ENCODE measurements around the gene TRIM24. TPM values are rescaled to one million over a fixed set of nuclear protein-coding genes. Genes with fewer than 3 reads are reported as not detected.
A peak's percentile ranks its signal among the peaks of the same experiment; 100 is the strongest.
"Not testable (repeated sequence)": the region's sequence is repeated elsewhere in the genome, so short reads cannot be mapped to it uniquely, and the experiment has no call there.

The TRIM24 gene
- total RNA-seq (2014; rRNA removed; shearing (Covaris generic)), result 19.6 and 21.0 TPM in 2 replicates

DNA sequence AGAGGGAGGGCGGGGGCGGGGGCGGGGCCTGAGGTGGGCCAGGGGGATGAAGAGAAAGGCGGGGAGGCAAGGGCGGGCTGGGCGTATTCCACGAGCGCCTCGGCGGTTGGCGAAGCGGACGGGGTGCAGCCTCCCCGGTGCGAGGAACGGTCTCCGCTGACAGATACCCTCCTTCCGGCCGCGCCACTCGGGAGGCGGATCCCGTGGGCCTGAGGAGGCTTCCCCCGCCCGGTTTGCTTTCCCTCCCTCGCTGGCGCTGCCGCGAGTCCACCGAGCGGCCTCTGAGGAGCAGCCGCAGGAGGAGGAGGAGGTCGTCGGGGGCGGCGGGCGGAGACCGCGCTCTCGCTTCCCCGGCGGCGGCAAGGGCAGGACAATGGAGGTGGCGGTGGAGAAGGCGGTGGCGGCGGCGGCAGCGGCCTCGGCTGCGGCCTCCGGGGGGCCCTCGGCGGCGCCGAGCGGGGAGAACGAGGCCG, at the start of gene TRIM24:
Gene TRIM24 (plus strand): TSS at position 84 of the 473 bp plus-strand sequence. CDS start 290 bp downstream, at position 374.
- DNase-seq (ENCODE audit: low spot score), result no peak

- not testable (repeated sequence) for DNase-seq (ENCODE audit: low spot score)
Measured at GRCh38 chr7:138412077-138412476, 48.0 kb upstream of the TRIM24 start.

GRCh38 chr7:138412921-138413320, 47.1 kb upstream of the TRIM24 start:
- not testable (repeated sequence) for DNase-seq (ENCODE audit: low spot score)

GRCh38 chr7:138417078-138417700, 42.9 kb upstream of the TRIM24 start:
- no peak for DNase-seq (ENCODE audit: low spot score)

- no peak for DNase-seq (ENCODE audit: low spot score)
Measured at GRCh38 chr7:138417764-138418163, 42.3 kb upstream of the TRIM24 start.

DNA sequence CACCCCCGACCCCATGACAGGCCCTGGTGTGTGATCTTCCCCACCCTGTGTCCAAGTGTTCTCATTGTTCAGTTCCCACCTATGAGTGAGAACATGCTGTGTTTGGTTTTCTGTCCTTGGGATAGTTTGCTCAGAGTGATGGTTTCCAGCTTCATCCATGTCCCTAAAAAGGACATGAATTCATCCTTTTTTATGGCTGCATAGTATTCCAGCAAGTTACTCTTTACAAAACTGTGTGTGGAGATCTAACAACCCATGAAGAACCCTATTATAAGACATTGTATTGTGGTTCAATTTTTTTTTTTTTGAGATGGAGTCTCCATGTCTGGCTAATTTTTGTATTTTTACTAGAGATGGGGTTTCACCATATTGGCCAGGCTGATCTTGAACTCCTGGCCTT, 41.7 kb upstream of the TRIM24 start:
- not testable (repeated sequence) for DNase-seq (ENCODE audit: low spot score)

- DNase-seq (ENCODE audit: low spot score), result no peak
Measured at GRCh38 chr7:138425026-138425425, 35.0 kb upstream of the TRIM24 start.

- DNase-seq (ENCODE audit: low spot score), result peak; percentile 25
Measured at GRCh38 chr7:138429577-138430250, 30.3 kb upstream of the TRIM24 start.

- no peak for DNase-seq (ENCODE audit: low spot score)
Measured at GRCh38 chr7:138431517-138431916, 28.5 kb upstream of the TRIM24 start.

- DNase-seq (ENCODE audit: low spot score), result no peak
Measured at GRCh38 chr7:138433583-138434443, 26.2 kb upstream of the TRIM24 start.

GRCh38 chr7:138434597-138435019, 25.5 kb upstream of the TRIM24 start:
- DNase-seq (ENCODE audit: low spot score), result no peak

DNA sequence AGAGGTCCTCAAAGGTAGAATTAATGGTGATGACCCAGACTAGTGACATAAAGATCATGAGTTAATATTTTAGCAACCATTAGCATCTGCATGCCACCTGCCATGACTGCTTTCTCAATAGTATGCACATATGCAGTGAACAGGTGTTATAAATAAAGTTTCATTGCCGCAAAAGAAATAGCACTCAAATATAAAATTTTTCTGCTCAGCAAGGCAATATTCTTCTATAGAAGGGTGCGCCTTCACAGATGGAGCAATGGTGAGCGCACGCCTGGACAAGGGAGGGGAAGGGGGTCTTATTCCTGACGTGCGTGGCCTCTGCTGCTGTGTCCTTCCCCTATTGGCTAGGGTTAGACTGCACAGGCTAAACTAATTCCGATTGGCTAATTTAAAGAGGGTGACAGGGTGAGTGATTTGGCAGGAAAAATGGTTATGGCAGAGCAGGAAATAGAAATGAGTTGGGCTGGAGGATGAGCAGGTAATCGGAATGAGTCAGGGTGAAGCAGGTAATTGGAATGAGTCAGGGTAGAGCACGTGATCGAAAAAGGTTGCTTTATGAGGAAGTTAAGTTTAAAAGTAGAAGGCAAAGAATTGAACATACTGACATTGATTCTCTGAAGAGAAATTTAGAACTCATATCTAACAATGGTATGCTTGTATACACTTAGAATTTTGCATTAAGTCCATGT, 24.7 kb upstream of the TRIM24 start:
- peak; percentile 38 for DNase-seq (ENCODE audit: low spot score)

- DNase-seq (ENCODE audit: low spot score), result no peak
Measured at GRCh38 chr7:138436388-138436787, 23.7 kb upstream of the TRIM24 start.

DNA sequence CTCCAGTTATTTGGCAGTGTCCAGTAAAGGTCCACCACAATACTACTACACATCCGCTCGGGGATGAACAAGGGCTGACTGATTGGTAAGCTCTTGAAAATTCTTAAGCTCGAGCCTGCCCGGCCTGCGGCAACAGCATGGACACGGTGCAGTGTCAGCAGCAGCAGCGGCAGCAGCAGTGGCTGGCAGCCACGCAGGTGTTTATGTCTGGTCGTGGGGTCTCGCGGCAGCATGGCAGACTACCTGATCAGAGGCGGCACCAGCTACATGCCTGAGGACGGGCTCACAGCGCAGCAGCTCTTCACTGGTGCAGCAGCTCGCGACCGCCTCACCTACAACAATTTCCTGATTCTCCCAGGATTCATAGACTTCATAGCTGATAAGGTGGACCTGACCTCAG, 19.6 kb upstream of the TRIM24 start:
- no peak for DNase-seq (ENCODE audit: low spot score)

DNA sequence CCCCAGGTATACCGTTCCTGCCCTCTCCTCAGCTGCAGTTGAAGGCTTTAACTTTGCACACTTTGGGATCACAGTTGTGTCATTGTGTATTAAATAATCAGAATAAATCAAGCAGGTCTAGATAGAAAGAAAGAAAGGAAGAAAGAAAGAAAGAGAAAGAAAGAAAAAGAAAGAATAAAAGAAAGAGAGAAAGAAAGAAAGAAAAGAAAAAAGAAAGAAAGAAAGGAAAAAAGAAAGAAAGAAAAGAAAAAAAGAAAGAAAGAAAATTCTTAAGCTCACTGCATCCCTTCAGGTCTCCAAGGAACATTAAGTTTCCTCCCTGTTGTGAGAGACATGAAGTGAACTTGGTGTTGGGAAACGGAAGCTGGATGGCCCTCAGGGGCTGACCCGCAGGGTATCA, 17.2 kb upstream of the TRIM24 start:
- DNase-seq (ENCODE audit: low spot score), result no peak

DNA sequence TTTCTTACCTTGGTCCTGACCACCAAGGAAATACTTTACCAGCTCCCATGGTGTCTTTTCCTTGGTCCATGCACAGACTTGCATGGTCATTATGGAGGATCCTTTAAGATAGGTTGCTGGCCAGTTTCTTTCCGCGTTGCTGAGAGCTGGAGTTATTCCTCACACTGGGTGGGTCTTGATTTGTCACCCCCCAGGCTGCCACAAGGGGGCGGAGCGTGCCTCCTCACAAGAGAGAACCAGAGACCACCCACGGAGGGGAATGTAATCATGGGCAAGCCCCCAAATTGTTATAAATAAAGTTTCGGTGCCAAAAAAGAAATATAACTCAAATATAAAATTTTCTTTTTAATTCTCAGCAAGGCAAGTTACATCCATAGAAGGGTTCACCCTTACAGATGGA, 10.5 kb upstream of the TRIM24 start:
- DNase-seq (ENCODE audit: low spot score), result no peak

- DNase-seq (ENCODE audit: low spot score), result no peak
Measured at GRCh38 chr7:138455609-138456008, 4.5 kb upstream of the TRIM24 start.

- no peak for DNase-seq (ENCODE audit: low spot score)
Measured at GRCh38 chr7:138456220-138456619, 3.8 kb upstream of the TRIM24 start.

GRCh38 chr7:138458576-138459412, 1.3 kb upstream of the TRIM24 start:
- DNase-seq (ENCODE audit: low spot score), result no peak

DNA sequence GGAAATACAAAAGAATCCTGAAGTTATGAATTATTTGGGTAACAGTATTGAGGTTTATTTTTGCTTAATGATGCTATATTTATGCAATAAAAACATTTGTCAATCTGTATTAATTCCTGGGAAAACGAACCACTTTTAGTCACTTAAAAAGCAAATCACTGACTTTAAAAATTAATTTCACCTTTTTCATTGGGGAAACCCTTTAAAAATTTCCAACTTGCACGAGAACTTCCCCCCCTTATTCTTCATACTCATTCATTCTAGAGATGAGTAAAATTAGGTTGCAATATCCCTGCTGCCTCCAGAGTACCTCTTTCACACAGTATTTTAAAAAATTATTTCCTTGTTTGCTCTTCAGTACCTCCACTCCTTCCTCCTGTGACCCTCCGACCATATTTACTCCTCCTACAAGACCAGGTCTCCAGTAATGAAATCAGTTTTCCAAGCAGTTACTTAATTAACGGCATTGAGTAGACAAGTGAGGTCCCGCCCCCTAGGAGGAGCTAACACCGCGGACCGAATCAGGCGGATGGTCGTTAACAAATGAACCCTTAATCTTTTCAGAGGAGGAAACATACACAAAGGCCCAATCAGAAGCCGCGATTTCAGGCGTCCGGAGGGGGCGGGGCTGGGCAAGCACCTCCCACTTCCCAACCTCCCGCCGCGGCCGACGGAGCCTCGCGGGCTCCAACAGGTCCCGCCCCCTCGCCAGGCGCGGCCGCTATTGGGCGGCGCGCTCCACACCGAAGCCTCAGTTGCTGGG, 465 bp upstream of the TRIM24 start:
- DNase-seq (ENCODE audit: low spot score), result peak; percentile 98
